ENCODE results near the gene ISG15.

The ISG15 gene

GRCh38 chr1:1048765-1049164 lies 35.5 kb downstream of the ISG15 start:
- no peak overlapping the region for H3K4me3 ChIP-seq (ENCODE audit: low read length, poor library complexity, severe bottlenecking)
- H3F3A ChIP-seq (ENCODE audit: low read depth), result no peaks in the 10 kb centered on the region
- no peak overlapping the region for H3K4me2 ChIP-seq (ENCODE audit: low read depth, low read length, poor library complexity, severe bottlenecking)
- no peaks in the 10 kb centered on the region for H3K79me2 ChIP-seq (ENCODE audit: insufficient read depth, low read length)
- no peaks in the 10 kb centered on the region for H3K9me2 ChIP-seq (replicated peaks; ENCODE audit: low read depth, low read length)
- no peaks in the 10 kb centered on the region for H4K20me1 ChIP-seq (ENCODE audit: insufficient read depth, low read length, poor library complexity, severe bottlenecking)
- no peak overlapping the region for H3K9ac ChIP-seq (ENCODE audit: low read depth, low read length, poor library complexity, severe bottlenecking)
- no peak for TF ChIP-seq EZH2phosphoT487 (IDR thresholded peaks at IDR 0.05; ENCODE audit: borderline replicate concordance)
- no peak for TF ChIP-seq CTCF (conservative IDR thresholded peaks at IDR 0.05; ENCODE audit: low read length)
- no peak overlapping the region for H2AFZ ChIP-seq (ENCODE audit: low read length)
- H3K4me1 ChIP-seq (ENCODE audit: insufficient read depth, low read length, poor library complexity, severe bottlenecking), result no peaks in the 10 kb centered on the region
- H3K9me3 ChIP-seq (ENCODE audit: insufficient read depth, low read depth, low read length), result no peaks in the 10 kb centered on the region
- no peaks in the 10 kb centered on the region for H3K27me3 ChIP-seq (ENCODE audit: insufficient read depth, low read length, poor library complexity, severe bottlenecking)
- no peaks in the 10 kb centered on the region for H3K36me3 ChIP-seq (ENCODE audit: insufficient read depth, low read length)

GRCh38 chr1:1049318-1050165 lies 36.2 kb downstream of the ISG15 start:
- no peak overlapping the region for H3K4me3 ChIP-seq (ENCODE audit: low read length, poor library complexity, severe bottlenecking)
- no peak overlapping the region for H3K4me2 ChIP-seq (ENCODE audit: low read depth, low read length, poor library complexity, severe bottlenecking)
- no peaks in the 10 kb centered on the region for H3K36me3 ChIP-seq (ENCODE audit: insufficient read depth, low read length)
- H3K4me1 ChIP-seq (ENCODE audit: insufficient read depth, low read length, poor library complexity, severe bottlenecking), result no peaks in the 10 kb centered on the region
- no peaks in the 10 kb centered on the region for H3K79me2 ChIP-seq (ENCODE audit: insufficient read depth, low read length)
- H3K9ac ChIP-seq (ENCODE audit: low read depth, low read length, poor library complexity, severe bottlenecking), result no peak overlapping the region
- no peaks in the 10 kb centered on the region for H3K9me3 ChIP-seq (ENCODE audit: insufficient read depth, low read depth, low read length)
- no peak overlapping the region for H2AFZ ChIP-seq (ENCODE audit: low read length)
- TF ChIP-seq EZH2phosphoT487 (IDR thresholded peaks at IDR 0.05; ENCODE audit: borderline replicate concordance), result no peak
- H4K20me1 ChIP-seq (ENCODE audit: insufficient read depth, low read length, poor library complexity, severe bottlenecking), result no peaks in the 10 kb centered on the region
- H3K9me2 ChIP-seq (replicated peaks; ENCODE audit: low read depth, low read length), result no peaks in the 10 kb centered on the region
- no peaks in the 10 kb centered on the region for H3K27me3 ChIP-seq (ENCODE audit: insufficient read depth, low read length, poor library complexity, severe bottlenecking)
- no peaks in the 10 kb centered on the region for H3F3A ChIP-seq (ENCODE audit: low read depth)

DNA sequence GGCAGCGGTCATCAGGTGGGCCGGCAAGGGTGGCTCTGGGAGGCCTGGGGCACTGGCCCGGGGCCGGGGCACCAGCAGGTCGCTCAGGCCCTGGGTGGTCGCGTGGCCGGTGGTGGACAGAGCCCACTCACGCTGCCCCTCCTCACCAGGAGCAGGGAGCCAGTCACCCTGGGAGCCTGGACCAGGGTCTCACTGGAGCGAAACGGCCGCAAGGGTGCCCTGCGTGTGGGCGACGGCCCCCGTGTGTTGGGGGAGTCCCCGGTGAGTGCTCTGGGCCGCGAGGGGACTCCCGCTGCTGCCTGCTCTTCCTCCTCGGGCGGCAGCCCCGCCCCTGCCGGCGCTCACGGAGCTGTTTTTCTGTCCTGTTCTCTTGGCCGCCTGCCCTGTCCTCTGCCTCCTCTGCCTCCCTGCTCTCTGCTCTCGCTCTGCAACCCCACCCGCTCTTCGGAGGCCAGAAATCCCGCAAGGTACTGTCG lies 37.3 kb downstream of the ISG15 start:
- Histone ChIP-seq H3K9me2 (replicated peaks; ENCODE audit: low read depth, low read length) (no peaks in the 10 kb centered on the region), H3K27me3 (ENCODE audit: insufficient read depth, low read length, poor library complexity, severe bottlenecking) (no peaks in the 10 kb centered on the region), H3K4me3 (ENCODE audit: low read length, poor library complexity, severe bottlenecking) (no peak overlapping the region), H2AFZ (ENCODE audit: low read length) (no peak overlapping the region), H3F3A (ENCODE audit: low read depth) (no peaks in the 10 kb centered on the region), H3K79me2 (ENCODE audit: insufficient read depth, low read length) (no peaks in the 10 kb centered on the region), H3K9ac (ENCODE audit: low read depth, low read length, poor library complexity, severe bottlenecking) (no peak overlapping the region), H3K9me3 (ENCODE audit: insufficient read depth, low read depth, low read length) (no peaks in the 10 kb centered on the region), H3K4me2 (ENCODE audit: low read depth, low read length, poor library complexity, severe bottlenecking) (no peak overlapping the region), H3K36me3 (ENCODE audit: insufficient read depth, low read length) (no peaks in the 10 kb centered on the region), H3K4me1 (ENCODE audit: insufficient read depth, low read length, poor library complexity, severe bottlenecking) (no peaks in the 10 kb centered on the region), H4K20me1 (ENCODE audit: insufficient read depth, low read length, poor library complexity, severe bottlenecking) (no peaks in the 10 kb centered on the region)
- TF ChIP-seq CTCF (conservative IDR thresholded peaks at IDR 0.05; ENCODE audit: low read length), result no peak
- no peak for TF ChIP-seq EZH2phosphoT487 (IDR thresholded peaks at IDR 0.05; ENCODE audit: borderline replicate concordance)

Measured in Loucy (cell line).